NT2/D1 (cell line): Measurements from ENCODE around the gene MAGI2.

ENCODE experiments used
- SUZ12 ChIP-seq: IDR thresholded peaks from 2 replicates; pipeline ENCODE4 v1.6.1; 2011; ENCODE audit not compliant: insufficient read length, insufficient read depth; ENCODE audit errors: extremely low read depth
- YY1 ChIP-seq: IDR thresholded peaks from 2 replicates; pipeline ENCODE4 v1.6.1; 2011; ENCODE audit not compliant: insufficient read length, insufficient read depth

GRCh38 chr7:79359827-79360226 is 93.6 kb downstream of the MAGI2 start:
- TF ChIP-seq SUZ12 = no peak
- TF ChIP-seq YY1 = no peak
